ENCODE measurements around the gene PYGL.
A peak's percentile ranks its signal among the peaks of the same experiment; 100 is the strongest.

Gene PYGL

GRCh38 chr14:50924843-50925242 lies 19.4 kb downstream of the PYGL start:
- no peaks in the 10 kb centered on the region for H3K27me3 ChIP-seq (ENCODE audit: insufficient read depth, poor library complexity, severe bottlenecking)
- TF ChIP-seq SPI1 (IDR thresholded peaks at IDR 0.05; ENCODE audit: borderline replicate concordance, low read depth) (no peak), GABPA (IDR thresholded peaks at IDR 0.05; ENCODE audit: low read depth) (no peak), REST (IDR thresholded peaks at IDR 0.05; ENCODE audit: insufficient replicate concordance, low read depth) (no peak), POLR2AphosphoS5 (IDR thresholded peaks at IDR 0.05; ENCODE audit: low read depth) (no peak; the same call in 1 of the 2 replicates), CTCF (IDR thresholded peaks at IDR 0.05; ENCODE audit: insufficient read depth, low read length) (no peak)

GRCh38 chr14:50924236-50924635 lies 20.0 kb downstream of the PYGL start:
- no peak for DNase-seq (ENCODE audit: low read depth in 1 of 2, low spot score in 1 of 2)
- peak overlapping the region; percentile 73 for H3K27ac ChIP-seq (replicated peaks)
- no peaks in the 10 kb centered on the region for H3K27me3 ChIP-seq (ENCODE audit: insufficient read depth, poor library complexity, severe bottlenecking)

More at GRCh38 chr14:50924843-50925242, 19.4 kb downstream of the PYGL start:
- Histone ChIP-seq H3K4me3 (replicated peaks; ENCODE audit: insufficient read depth, low read length) (no peak overlapping the region), H3K27ac (replicated peaks) (peak overlapping the region; percentile 73)
- DNase-seq (ENCODE audit: low read depth in 1 of 2, low spot score in 1 of 2), result peak; percentile 59 to 78

More at GRCh38 chr14:50924236-50924635, 20.0 kb downstream of the PYGL start:
- no peak for TF ChIP-seq CTCF (IDR thresholded peaks at IDR 0.05; ENCODE audit: insufficient read depth, low read length)
- TF ChIP-seq POLR2AphosphoS5 (IDR thresholded peaks at IDR 0.05; ENCODE audit: low read depth), result no peak
- TF ChIP-seq SPI1 (IDR thresholded peaks at IDR 0.05; ENCODE audit: borderline replicate concordance, low read depth), result no peak
- no peak for TF ChIP-seq GABPA (IDR thresholded peaks at IDR 0.05; ENCODE audit: low read depth)
- TF ChIP-seq REST (IDR thresholded peaks at IDR 0.05; ENCODE audit: insufficient replicate concordance, low read depth), result no peak
- no peak overlapping the region for H3K4me3 ChIP-seq (replicated peaks; ENCODE audit: insufficient read depth, low read length)

Data from HL-60 (cell line).